Endodermal cell (in vitro differentiated cells): ENCODE results near the gene CASP8. TPM values are rescaled to one million over a fixed set of nuclear protein-coding genes. Genes with fewer than 3 reads are reported as not detected.

Experiments used
- DNase-seq: peaks from one replicate; pipeline ENCODE4 v3.0.0-alpha.2; 2017
- H3K27ac ChIP-seq: 2 replicates; pipeline ENCODE4 v1.5.1; 2013; ENCODE audit warnings: mild to moderate bottlenecking, low read depth, low read length, moderate library complexity
- H3K27me3 ChIP-seq: 2 replicates; pipeline ENCODE4 v1.6.1; 2013; ENCODE audit warnings: mild to moderate bottlenecking, low read length, moderate library complexity; ENCODE audit not compliant: insufficient read depth, control insufficient read depth, poor library complexity, severe bottlenecking
- H3K36me3 ChIP-seq: 2 replicates; pipeline ENCODE4 v1.7.0; 2013; ENCODE audit warnings: mild to moderate bottlenecking, low read length, moderate library complexity; ENCODE audit not compliant: control insufficient read depth, insufficient read depth
- H3K4me1 ChIP-seq: one replicate; pipeline ENCODE4 v1.7.0; 2013; ENCODE audit warnings: low read length; ENCODE audit not compliant: control insufficient read depth, insufficient read depth
- H3K4me3 ChIP-seq: 2 replicates; pipeline ENCODE4 v1.5.1; 2013; ENCODE audit warnings: mild to moderate bottlenecking, low read length, moderate library complexity
- H3K9ac ChIP-seq: 2 replicates; pipeline ENCODE4 v1.6.1; 2013; ENCODE audit warnings: mild to moderate bottlenecking, low read length, moderate library complexity; ENCODE audit not compliant: poor library complexity, severe bottlenecking; ENCODE audit errors: extremely low read depth
- H3K9me3 ChIP-seq: 2 replicates; pipeline ENCODE4 v1.6.1; 2013; ENCODE audit warnings: mild to moderate bottlenecking, low read length, moderate library complexity; ENCODE audit not compliant: control insufficient read depth
- H3K27ac Mint-ChIP-seq: 2 replicates; pipeline ENCODE4 v1.8.0; 2020; ENCODE audit warnings: mixed read lengths
- H3K27me3 Mint-ChIP-seq: 2 replicates; pipeline ENCODE4 v1.8.0; 2021; ENCODE audit warnings: mild to moderate bottlenecking, mixed read lengths; ENCODE audit not compliant: insufficient read depth
- H3K36me3 Mint-ChIP-seq: 2 replicates; pipeline ENCODE4 v1.8.0; 2020; ENCODE audit warnings: low read depth, mixed read lengths
- H3K4me1 Mint-ChIP-seq: 2 replicates; pipeline ENCODE4 v1.8.0; 2020; ENCODE audit warnings: mixed read lengths
- H3K4me3 Mint-ChIP-seq: 2 replicates; pipeline ENCODE4 v1.8.0; 2020; ENCODE audit warnings: mild to moderate bottlenecking, moderate library complexity, mixed read lengths
- H3K9me3 Mint-ChIP-seq: 2 replicates; pipeline ENCODE4 v1.8.0; 2020; ENCODE audit warnings: mild to moderate bottlenecking, mixed read lengths
- CTCF ChIP-seq: fragments of 200-600 bp; sonication (generic); conservative IDR thresholded peaks from 2 replicates; pipeline ENCODE4 v1.5.0; 2021; ENCODE audit warnings: antibody characterized with exemption, mild to moderate bottlenecking
- WGBS, 2 experiments: methylation state at CpG; one replicate each; pipeline versions ENCODE4 v1.1.5 to v1.1.7; 2013; ENCODE audit warnings: missing lambda C conversion rate in 2 of 2, mixed read lengths in 1 of 2; ENCODE audit not compliant: insufficient coverage in 1 of 2, insufficient read length in 1 of 2; 5-methylcytosine and 5-hydroxymethylcytosine counted together
- total RNA-seq, 2 donors: library from RNA; stranded (reverse); fragmentation: NEBNext Ultra II Directional in 1 of 2; extraction: Animal tissue kit (Norgen Biotek cat#: 25700) in 1 of 2; gene quantifications; 2 replicates in 1 of 2; 3 replicates in 1 of 2; pipeline ENCODE4 v1.2.1, GENCODE V29; 2021

The CASP8 gene
- total RNA-seq, 2 donors from 2014 or later, result 5.4 to 9.0 TPM

- no peaks in the 10 kb centered on the region for H3K4me1 ChIP-seq
- Mint-ChIP-seq H3K4me1 (peaks cover 26% of the 10 kb centered on the region), H3K9me3 (peaks cover under 1% of the 10 kb centered on the region), H3K27me3 (no peaks in the 10 kb centered on the region), H3K27ac (no peak overlapping the region), H3K36me3 (no peaks in the 10 kb centered on the region), H3K4me3 (no peak overlapping the region)
- WGBS, 2 experiments, result 94 to 95% methylated on average over 3 of the region's 3 CpGs
- no peaks in the 10 kb centered on the region for H3K36me3 ChIP-seq
- no peak for DNase-seq
- H3K27ac ChIP-seq, result no peak overlapping the region
- no peak overlapping the region for H3K4me3 ChIP-seq
- no peaks in the 10 kb centered on the region for H3K9me3 ChIP-seq
- no peak overlapping the region for H3K9ac ChIP-seq
- TF ChIP-seq CTCF, result no peak
- H3K27me3 ChIP-seq, result no peaks in the 10 kb centered on the region
Observed at GRCh38 chr2:201255408-201256033, 4.8 kb upstream of the CASP8 start.

DNA sequence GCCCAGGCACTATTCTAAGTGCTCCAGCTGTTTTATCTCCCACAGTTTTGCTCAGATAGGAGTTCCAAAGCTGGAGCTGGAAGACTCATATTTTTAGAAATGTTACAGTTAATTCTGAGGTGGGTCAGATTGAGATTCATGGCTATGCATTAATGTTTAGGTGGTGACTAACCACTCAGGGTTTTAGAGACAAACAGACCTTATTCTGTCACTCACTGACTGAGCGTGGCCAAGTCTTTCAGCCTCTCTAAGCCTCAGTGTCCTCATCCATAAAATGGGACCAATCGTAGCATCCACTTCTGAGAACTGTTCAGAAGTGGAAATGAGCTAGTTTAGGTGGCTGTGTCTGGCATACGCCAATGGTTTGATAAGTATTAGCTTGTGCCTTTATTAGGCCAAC, 4.3 kb upstream of the CASP8 start:
- H3K36me3 ChIP-seq, result no peaks in the 10 kb centered on the region
- H3K27ac ChIP-seq, result no peak overlapping the region
- H3K4me3 ChIP-seq, result no peak overlapping the region
- no peak overlapping the region for H3K27ac Mint-ChIP-seq
- no peak for TF ChIP-seq CTCF
- H3K4me1 ChIP-seq, result no peaks in the 10 kb centered on the region
- H3K9me3 ChIP-seq, result no peaks in the 10 kb centered on the region
- H3K27me3 ChIP-seq, result no peaks in the 10 kb centered on the region
- H3K9me3 Mint-ChIP-seq, result no peaks in the 10 kb centered on the region
- DNase-seq, result peak; percentile 13
- H3K9ac ChIP-seq, result no peak overlapping the region
- H3K4me3 Mint-ChIP-seq, result no peak overlapping the region
- 84 to 91% methylated on average over 3 of the region's 3 CpGs for WGBS, 2 experiments
- H3K36me3 Mint-ChIP-seq, result no peaks in the 10 kb centered on the region
- H3K4me1 Mint-ChIP-seq, result peaks cover 26% of the 10 kb centered on the region
- no peaks in the 10 kb centered on the region for H3K27me3 Mint-ChIP-seq

GRCh38 chr2:201257381-201257955, 2.9 kb upstream of the CASP8 start:
- H3K27ac Mint-ChIP-seq, result peak overlapping the region; percentile 82
- no peaks in the 10 kb centered on the region for H3K9me3 ChIP-seq
- H3K27me3 Mint-ChIP-seq, result no peaks in the 10 kb centered on the region
- no peak overlapping the region for H3K9ac ChIP-seq
- H3K4me3 Mint-ChIP-seq, result peak overlapping the region; percentile 42
- no peaks in the 10 kb centered on the region for H3K36me3 ChIP-seq
- peak; percentile 21 for TF ChIP-seq CTCF
- DNase-seq, result peak; percentile 63
- no peak overlapping the region for H3K27ac ChIP-seq
- 66 to 80% methylated on average over 4 to 12 of the region's 12 CpGs for WGBS, 2 experiments
- H3K4me1 ChIP-seq, result no peaks in the 10 kb centered on the region
- no peaks in the 10 kb centered on the region for H3K36me3 Mint-ChIP-seq
- peaks cover 26% of the 10 kb centered on the region for H3K4me1 Mint-ChIP-seq
- H3K27me3 ChIP-seq, result no peaks in the 10 kb centered on the region
- no peak overlapping the region for H3K4me3 ChIP-seq
- H3K9me3 Mint-ChIP-seq, result no peaks in the 10 kb centered on the region
